NOMO-1 (cell line): ENCODE measurements around the gene NOD2.
A peak's percentile ranks its signal among the peaks of the same experiment; 100 is the strongest.

Experiments
- DNase-seq, 2 experiments: peaks; one replicate each; lab custom pipeline; 2025; ENCODE audit not compliant: unreplicated experiment in 2 of 2; lab: John Stamatoyannopoulos, UW

The NOD2 gene

DNA sequence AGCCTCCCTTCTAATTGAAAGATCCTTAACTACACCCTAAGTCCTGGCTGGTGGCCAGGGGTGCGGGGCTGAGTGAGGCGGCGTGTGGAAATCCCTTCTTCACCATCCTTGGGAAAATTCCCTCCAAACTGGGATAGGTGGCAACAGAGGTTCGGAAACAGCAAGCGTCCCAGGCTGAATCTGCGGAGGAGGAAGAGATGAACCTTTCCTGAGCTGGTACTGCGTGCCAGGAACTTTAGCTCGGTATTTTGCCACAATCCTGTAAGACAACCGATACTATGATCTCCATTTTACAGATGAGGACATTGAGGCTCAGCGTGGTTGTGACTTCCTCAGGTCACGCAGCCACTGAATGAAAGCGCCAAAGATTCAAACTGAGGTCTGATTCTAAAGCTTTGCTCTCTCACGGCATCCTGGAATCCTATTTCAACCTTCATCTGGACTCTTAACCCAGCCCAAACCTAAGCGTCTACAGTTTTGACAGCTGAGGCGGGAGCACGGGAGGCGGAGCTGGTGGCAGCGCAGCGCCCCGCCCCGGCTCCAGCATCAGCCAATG, 47.9 kb downstream of the NOD2 start:
- no peak for DNase-seq

DNA sequence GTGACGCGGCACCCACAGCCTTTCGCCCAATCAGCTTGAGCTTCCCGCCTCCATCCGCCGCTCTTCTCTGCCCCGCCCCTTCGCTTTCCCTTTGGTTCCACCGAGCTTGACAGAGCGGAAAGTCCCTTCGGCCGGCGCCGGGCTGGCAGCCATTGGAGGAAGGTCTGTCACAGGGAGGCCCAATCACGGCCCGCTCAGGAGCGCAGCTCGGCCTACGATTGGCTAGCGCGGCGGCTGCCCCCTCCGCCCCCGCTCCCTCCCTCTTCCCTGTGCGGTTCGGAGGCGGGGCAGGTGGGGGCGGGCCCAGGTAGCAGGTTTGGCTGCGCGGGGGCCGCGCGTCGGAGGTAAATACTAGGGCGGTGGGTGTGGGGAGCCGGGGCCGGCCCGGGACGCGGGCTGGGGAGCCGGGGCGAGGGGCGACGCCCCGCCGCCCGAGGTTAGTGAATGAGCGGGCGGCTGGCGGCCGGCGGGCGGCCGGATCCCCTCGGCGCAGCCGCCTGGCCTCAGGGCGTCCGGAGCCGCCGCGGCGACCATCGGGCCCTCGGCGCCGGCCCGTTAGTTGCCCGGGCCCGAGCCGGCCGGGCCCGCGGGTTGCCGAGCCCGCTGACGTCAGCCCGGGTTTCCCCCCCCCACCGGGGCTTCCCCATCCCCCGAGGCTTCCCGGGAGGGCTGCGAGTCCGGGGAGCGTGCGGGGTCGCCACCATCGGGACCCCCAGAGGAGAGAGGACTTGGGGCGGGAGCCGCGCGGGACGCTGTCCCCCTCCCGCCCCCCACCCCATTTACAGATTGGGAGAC, 48.6 kb downstream of the NOD2 start, which contains the start of gene CYLD:
Gene CYLD, plus strand, starts transcription at position 306 of the 795 bp plus-strand sequence. CDS start 7,613 bp downstream, outside the sequence.
- peak; percentile 99 for DNase-seq

DNA sequence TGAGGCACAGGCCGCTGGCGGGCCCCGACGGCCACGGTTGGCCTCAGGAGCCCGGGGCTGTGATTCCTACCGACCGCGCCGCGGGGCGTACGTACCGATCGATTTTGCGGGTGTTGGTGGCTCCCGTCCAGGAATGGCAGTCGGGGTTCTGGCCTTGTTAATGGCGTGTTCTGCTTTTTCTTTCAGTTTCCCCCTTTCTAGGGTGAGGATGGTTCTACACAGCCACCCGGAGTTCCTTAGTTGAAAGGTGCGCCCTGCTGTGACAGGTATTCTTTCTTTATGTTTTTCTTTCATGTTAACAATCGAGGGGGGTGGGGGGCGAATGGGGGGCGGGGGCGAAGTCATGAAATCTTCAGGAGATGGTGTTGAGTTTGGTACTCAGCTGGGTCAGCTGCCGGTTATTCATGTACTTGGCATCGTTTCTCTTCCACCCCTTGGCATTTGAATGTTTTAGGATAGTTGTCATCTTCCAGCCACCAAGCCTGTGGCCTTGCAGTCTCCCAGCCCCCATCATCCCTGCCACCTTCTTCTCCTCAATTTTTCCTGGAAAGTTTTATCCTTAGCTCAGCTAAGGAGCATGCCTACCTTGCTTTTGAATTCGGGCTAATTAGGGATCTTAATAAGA, 49.3 kb downstream of the NOD2 start:
- DNase-seq = peak; percentile 28 to 30

DNA sequence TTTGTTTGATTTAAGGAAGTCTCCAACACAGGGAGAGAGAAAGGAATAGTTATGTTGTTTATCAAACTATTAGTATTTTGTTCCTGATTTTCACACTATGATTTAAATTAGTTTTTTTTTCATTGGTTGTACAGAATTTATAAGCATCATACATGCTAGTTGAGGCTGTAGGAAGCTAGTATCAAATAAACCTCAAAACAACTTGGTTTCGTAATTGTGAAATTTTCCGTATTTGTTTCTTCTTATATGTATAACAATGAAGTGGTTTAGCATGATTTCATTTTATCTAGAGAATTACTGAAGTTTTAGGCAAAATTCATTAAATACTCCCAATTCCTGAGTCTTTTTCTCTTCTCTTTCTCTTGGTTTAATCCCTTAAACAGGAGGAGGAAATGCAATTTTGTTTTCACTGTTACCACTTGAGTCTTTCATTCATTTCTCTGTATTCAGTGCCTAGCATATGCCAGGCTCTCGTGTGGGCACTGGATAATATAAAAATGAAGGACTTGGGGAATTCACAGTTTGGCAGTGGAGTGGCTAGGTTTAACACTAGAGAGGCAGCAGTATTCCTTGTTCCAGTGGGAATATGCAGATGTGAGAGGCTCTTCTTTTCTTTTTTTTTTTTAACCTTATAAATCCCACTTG, 50.3 kb downstream of the NOD2 start:
- DNase-seq = no peak

DNA sequence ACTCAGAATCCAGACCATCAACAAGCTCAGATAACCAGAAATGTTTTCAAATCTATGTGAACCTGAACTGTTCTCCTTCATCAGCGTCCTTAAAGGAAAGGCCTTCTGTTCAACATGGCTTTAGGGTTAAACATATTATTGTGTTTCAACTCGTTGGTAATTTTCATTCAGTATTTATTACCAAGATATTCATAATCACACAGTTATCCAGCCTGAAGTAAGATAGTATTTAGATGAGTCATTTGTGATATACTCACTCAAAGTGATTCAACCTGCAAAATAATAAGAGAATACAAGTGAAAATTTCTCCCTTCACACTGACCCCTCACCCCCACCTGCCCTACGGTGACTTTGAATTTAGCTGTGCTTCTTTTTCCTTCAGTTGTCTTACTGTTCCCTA, 51.5 kb downstream of the NOD2 start:
- DNase-seq = no peak

DNA sequence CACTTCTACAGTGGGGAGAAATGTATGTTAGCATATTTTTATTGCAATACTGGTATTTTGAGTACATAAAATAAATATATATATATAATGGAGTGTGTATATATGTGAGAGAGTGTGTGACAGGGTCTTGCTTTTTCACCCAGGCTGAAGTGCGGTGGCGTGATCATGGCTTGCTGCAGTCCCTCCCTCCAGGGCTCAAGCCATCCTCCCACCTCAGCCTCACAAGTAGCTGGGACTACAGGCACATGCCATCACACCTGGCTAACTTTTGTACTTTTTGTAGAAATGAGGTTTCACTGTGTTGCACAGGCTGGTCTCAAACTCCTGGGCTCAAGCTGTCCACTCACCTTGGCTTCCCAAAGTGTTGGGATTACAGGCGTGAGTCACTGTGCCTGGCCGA, 52.5 kb downstream of the NOD2 start:
- no peak for DNase-seq

DNA sequence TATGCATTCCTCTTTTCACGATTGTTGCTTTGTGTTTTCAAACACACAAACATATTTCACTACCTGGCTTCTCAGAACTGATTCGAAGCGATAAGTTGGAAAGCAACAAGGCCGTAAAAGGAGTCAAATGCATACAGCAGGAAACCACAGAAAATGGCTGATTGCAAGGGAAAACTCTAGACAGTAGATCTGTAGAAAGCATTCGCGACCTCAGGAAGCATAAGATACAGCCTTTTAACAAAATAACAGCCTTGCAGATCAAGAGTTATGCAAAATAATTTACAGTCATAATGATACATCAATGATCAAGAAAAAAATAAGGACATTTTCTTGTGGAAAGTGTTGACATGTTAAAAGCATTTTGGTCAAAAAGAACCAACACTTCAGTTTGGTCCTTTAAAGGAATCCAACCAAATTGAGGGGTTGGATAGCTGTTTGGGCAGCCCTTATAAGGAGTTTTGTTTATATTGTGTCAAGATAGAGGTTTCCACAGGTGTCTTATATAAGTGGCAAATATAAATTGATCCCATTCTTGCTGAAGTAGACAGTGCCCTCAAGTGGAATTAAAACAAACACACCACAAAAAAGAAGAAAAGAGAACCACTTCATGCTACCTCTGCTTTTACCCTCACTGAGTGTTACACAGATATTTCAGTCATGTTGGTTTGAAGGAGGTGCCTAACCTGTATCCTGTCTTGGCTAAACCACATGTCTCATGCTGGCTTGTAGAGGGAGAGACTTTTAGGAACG, 54.0 kb downstream of the NOD2 start:
- peak in 1 of 2 experiments; percentile 62 for DNase-seq

DNA sequence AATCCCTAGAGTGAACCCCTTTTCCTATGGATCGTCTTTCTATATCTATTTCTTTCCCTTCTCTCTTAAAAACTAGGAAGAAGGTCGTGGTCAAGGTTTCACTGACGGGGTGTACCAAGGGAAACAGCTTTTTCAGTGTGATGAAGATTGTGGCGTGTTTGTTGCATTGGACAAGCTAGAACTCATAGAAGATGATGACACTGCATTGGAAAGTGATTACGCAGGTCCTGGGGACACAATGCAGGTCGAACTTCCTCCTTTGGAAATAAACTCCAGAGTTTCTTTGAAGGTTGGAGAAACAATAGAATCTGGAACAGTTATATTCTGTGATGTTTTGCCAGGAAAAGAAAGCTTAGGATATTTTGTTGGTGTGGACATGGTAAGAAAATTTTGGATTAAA, 58.1 kb downstream of the NOD2 start:
- no peak for DNase-seq

DNA sequence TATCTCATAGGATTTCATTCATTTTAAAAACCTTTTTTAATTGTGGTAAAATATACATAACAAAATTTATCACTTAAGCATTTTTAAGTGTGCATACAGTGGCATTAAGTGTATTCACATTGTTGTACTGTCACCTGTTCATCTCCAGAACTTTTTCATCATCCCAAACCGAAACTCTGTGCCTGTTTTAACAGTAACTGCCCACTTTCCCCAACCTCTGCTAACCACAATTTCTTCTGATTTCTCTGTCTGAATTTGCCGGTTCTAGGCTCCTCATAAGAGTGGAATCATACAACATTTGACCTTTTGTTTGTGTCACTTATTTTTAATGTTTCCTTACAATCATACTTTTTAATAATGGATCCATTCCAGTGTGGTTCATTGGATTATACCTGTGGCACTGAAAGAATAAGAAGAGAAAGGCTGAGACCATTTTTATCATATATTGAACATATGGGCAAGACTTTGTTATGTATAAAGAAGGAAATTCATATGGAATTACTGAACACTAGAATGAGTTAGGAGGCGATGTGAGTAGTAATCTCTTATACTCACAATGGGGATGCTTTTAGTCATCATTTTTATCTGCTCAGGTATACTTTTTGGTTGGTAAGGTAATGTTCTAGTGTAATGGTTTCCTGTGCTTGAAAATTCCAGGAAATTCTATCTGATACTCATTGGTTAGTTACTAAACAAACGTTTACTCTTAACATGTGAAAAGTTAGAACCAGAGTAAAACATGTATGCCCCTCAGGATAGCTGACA, 59.2 kb downstream of the NOD2 start:
- no peak for DNase-seq

DNA sequence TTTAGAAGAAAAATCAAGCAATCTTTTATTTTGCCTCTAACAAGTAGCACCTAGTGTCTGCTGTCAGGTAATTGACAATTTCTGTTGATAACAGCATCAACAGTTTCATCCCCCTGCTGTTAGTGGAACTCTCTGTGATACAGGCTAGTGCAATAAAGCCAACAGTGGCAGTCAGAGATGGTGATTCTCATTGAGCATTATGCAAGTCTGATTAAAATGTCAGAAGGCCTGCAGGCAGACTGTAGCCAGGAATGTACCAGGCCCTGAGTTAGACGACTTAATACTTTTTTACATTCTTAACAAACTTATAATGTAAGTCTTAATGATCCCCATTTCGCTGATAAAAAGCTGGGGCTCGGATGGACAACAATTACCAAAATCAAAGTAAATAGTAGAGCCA, 63.1 kb downstream of the NOD2 start:
- DNase-seq = no peak

DNA sequence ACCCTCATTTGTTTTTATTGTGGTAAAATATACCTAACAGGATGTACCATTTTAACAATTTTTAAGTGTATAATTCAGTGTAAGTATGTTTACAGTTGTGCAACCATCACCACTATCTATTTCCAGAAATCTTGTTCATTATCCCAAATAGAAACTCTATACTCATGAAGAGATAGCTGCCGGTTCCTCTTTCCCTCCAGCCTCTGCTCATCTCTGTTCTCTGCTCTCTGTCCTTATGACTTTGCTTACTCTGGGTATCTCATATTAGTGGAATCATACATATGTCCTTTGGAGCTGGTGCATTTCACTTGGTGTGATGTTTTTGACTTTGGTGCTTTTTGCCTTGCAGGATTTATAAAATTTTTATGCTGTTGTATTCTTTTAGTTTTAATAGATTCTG, 67.9 kb downstream of the NOD2 start:
- peak in 1 of 2 experiments; percentile 43 for DNase-seq

DNA sequence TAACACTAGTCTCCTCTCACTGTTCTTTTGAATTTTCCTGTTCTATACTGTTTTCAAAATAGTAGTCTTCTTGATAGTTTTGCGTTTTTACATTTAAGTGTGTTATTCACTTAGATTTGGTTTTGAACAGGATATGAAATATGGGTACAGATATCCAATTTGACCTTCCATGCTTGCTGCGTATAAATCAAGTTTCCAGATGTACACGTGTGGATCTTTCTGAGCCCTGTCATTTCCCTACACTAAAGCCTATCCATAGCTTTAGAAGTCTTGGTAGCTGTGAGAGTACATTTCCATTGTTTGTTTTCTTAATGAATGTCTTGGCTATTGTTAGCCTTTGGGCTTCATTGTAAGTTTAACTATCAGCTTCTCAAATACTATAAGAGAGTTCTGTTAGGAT, 68.8 kb downstream of the NOD2 start:
- DNase-seq = no peak

DNA sequence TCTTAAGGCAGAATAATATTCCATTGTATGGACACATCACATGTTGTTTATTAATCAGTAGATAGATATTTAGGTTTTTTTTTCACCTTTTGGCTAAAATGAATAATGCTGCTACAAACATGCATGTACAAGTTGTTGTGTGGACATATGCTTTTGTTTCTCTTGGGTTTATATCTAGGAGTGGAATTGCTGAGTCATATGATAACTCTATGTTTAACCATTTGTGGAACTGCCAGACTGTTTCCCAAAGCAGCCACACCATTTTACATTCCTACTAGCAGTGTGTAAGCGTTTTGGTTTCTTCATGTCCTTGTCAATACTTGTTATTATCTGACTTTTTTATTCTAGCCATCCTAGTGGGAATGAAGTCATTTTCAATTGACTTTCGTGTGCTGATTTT, 69.8 kb downstream of the NOD2 start:
- DNase-seq = no peak

DNA sequence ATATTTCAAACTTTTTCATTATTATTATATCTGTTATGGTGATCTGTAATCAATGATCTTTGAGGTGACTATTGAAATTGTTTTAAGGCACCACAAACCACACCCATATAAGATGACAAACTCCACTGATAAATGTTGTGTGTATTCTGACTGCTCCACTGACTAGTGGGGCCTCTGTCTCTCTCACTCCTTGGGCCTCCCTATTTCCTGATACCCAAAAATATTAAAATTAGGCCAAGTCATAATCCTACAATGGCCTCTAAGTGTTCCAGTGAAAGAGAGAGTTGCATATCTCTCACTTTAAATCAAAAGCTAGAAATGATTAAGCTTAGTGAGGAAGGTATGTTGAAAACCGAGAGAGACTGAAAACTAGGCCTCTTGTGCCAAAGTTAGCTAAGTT, 71.9 kb downstream of the NOD2 start:
- no peak for DNase-seq

DNA sequence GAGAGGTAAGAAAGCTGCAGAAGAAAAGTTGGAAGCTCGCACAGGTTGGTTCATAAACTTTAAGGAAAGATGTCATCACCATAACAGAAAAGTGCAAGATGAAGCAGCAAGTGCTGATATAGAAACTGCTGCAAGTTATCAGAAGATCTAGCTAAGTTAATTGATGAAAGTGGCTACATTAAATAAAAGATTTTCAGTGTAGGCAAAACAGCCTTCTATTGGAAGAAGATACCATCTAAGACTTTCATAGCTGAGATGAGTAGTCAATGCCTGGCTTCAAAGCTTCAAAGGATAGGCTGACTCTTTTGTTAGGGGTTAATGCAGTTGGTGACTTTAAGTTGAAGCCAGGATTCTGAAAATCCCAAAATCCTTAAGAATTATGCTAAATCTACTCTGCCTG, 72.5 kb downstream of the NOD2 start:
- DNase-seq = no peak

DNA sequence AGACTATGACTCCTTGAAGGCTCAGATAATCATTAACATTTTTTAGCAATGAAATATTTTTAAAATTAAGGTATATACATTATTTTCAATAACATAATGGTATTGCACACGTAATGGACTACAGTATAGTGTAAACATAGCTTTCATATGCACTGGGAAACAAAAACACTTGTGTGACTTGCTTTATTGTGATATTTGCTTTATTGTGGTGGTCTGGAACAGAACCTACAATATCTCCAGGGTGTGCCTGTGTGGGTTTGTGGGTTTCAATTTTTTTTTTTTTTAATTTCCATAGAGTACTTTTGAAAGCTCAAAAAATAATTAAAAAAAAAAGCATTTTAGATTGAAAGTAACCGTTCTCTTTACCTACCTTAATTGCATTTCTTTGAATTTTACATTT, 73.8 kb downstream of the NOD2 start:
- no peak for DNase-seq

DNA sequence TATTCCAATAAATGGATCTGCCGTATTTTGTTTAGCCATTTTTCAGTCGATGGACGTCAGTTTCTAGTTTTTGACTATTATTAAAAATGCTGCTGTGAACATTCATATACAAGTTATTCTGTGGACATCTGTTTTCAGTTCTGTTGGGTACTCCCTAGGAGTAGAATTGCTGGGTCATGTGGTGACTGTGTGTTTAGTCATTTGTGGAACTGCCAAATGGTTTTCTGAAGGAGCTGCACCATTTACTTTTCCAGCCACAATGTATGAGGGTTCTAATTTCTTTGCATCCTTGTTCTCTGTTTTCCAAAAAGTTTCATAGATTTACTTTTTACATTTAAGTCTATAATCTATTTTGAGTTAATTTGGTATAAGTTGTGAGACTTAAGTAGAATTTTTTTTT, 78.0 kb downstream of the NOD2 start:
- no peak for DNase-seq

DNA sequence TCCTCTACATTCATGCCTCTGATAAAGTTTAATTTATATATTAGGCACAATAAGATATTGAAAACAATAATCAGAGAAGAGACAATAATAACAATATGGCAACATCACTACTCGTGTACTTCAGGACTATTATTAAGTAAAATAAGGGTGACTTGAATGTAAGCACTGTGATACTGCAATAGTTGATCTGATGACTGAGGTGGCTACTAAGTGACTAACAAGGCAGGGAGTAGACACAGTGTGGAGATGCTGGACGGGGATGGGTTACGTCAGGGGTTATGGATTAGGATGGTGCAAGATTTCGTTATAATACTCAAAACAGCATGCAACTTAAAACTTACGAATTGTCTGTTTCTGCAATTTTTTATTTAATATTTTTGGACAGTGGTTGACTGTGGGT, 81.0 kb downstream of the NOD2 start:
- DNase-seq = no peak

DNA sequence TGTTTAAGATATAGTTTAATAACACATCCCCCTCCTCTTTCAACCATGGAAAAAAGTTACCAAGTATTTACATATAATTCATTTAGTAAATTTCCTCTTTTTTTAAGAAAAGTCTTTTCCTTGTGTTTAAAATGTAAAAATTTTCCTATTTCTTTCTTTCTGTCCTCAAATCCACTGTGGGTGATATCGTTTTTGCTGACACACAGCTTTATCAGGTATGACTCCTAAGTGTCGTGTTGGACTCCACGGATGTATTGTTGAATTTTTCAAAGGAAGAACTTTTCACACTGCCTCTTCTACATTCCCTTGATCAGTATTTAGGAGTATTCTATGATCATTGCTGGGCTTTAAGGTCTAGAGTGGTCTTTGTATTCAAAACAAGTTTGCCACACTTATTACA, 81.6 kb downstream of the NOD2 start:
- DNase-seq = no peak

DNA sequence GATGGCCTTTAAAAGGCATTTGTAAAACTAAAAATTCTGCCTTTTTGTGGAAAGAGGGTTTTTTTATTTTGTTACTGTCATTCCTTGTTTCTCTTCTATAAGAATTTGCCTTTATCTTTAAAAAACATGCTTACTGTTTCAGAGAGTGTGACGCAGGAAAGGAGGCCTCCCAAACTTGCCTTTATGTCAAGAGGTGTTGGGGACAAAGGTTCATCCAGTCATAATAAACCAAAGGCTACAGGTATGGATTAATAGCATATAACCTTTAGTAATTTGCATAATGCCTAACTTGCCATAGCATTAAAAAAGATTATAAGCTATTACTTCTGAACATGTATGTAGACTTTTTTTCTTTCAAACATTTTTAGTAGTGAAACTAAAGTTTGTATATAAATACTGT, 82.6 kb downstream of the NOD2 start:
- no peak for DNase-seq
